GM10847 (cell line): ENCODE measurements around the gene NHP2.
A peak's percentile ranks its signal among the peaks of the same experiment; 100 is the strongest.

Source experiments
- POLR2A ChIP-seq: IDR thresholded peaks from 2 replicates; pipeline ENCODE4 v1.6.1; 2011; ENCODE audit not compliant: insufficient read length; ENCODE audit errors: extremely low read depth

NHP2 gene

DNA sequence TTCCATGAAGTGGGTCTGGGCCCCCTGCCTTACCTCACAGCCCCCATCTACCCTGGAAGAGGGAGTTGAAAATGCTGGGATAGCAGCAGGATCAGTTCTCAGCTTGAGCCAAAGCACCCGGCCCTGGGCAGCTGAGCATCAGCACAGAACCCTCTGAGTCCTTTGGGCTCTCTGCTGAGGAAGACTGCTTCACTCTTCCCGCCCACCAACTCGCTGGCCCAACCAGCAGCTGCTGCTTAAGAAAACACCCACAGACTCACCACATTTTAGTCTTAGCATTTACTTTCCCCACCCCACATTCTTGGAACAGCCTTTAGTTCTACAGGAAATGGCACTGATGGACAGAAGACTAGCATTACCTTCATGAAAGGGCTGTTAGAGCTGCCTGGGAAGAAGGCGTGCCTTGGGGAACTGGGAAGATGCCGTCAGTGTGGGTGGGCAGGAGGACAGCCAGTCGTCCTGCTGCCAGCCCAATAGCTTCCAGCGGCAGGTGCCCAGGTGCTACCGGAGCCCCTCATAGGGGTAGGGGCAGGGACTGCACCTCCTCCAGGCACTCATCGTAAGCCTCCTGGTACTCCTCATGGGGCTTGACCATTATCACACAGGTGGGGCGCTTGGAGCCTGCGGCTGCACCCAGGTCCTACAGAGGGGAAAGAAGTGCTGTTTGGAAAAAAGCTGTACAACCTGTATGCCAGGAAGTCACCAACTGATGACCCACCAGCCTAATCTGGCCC is 4.3 kb downstream of the NHP2 start:
- TF ChIP-seq POLR2A: no peak

- TF ChIP-seq POLR2A: no peak
Measured at GRCh38 chr5:178147406-178147805, 6.3 kb downstream of the NHP2 start.

- no peak for TF ChIP-seq POLR2A
Measured at GRCh38 chr5:178145965-178146820, 7.5 kb downstream of the NHP2 start.

GRCh38 chr5:178143901-178144300 is 9.8 kb downstream of the NHP2 start:
- no peak for TF ChIP-seq POLR2A

DNA sequence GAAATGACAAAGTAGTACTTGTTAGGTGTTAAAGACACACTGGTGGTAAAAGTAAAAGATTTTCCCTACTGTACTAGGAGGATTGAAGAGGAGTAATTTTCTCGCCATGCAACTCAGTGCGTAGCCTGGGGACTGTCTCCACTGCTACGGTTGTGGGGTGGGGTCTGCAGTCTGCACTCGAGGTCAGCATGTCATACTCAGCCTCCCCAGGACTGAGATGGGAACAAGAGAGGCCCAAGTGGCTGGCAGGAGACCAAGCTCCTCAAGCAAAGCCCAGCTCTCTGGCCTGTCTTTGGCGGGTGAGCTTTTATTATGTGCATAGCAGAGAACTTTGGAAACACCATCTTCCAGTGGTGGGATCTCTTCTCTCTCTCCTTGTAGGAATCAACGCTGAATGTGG is 10.4 kb downstream of the NHP2 start:
- TF ChIP-seq POLR2A: no peak

GRCh38 chr5:178142642-178143041 is 11.0 kb downstream of the NHP2 start:
- TF ChIP-seq POLR2A: no peak

DNA sequence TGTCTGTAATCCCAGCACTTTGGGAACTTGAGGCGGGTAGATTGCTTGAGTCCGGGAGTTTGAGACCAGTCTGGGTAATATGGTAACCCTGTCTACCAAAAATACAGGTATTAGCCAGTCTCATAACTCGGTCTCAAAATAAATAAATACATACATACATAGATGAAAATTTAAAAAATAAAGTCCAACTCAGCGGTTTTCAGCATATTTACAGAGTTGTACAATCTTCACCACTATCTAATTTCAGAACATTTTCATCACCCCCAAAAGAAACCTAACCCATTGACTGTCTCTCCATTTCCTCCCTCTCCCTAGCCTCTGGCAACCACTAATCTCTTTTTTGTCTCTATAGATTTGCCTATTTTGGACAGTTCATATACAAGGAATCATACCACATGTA is 12.1 kb downstream of the NHP2 start:
- TF ChIP-seq POLR2A: no peak

DNA sequence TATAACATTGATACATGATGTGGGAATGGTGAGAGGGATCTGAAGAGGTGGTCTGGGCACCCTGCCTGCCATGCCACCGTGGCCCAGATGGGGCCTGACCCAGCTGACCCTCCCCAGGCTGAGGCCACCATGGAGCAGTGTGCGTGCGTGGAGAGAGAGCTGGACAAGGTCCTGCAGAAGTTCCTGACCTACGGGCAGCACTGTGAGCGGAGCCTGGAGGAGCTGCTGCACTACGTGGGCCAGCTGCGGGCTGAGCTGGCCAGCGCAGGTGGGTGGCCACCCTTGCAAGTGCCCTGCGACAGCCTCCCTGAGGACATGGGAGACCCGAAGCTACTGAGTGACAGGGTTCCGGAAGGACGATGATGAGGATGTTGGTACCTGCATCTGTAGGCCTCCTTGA is 15.7 kb downstream of the NHP2 start:
- TF ChIP-seq POLR2A: no peak

GRCh38 chr5:178136990-178137389 is 16.7 kb downstream of the NHP2 start:
- no peak for TF ChIP-seq POLR2A

DNA sequence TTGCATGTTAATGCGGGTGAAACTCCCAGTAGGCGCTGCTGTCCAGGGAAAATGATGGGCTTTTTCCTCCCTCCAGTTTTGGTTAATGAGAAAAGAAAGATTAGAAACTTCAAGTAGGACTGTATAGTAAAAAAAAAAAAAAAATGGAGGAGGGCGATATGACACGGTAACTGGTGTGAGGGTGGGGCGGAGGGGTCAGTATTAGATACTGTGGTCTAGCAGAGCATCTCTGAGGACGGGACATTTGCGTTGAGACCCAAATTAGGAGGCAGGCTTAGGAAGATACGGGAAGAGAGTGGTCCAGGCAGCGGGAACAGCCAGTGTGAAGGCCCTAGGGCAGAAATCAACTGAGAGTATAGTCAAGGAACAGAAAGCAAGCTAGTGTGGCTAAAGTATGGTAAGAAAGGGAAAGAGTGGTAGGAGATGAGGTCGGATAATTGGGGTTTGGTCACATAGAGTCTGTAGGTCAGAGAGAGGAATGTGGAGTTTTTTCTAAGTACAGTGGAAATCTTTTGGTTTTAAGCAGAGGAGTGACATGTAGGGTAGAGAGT is 22.2 kb downstream of the NHP2 start:
- TF ChIP-seq POLR2A: no peak

DNA sequence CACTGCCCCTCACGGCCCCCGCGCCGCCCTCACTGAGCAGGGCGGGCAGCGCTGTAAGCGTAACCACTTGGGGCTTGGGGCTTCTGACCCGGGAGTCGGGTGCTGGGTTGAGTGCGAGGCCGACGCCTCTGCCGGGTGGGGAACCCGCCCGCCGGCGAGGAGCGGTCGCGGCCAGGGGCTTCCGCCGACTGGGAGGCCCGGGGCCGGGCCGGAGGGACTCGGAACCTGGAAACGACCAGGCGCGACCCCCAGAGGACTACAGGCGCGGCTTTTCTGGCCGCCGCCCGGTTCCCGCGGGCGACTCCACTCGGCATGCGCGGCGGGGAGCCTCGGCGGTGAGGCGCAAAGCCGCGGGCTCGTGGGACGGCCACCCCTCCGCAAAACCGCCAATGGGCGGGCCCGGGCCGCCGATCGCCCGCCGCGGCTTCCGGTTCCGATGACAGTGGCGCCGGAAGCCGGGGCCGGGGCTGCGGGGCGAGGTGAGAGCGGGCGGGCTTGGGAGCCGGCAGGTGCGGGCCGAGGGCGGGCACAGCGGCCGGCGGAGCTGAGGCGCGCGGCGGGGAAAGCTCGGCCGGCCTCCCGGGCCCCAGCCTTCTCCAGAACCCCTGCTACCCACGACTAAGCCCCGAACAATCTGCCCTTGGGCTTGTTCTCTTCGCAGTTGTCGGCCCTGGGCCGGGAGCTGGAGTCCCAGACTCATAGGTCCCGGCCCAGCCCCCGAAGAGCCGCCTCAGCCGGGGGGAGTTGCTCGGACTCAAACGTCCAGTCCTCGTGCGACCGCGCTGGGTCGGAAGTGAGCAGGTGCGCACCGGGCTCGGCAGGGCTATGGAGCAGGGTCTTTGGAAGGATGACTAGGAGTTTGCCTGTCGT is 22.9 kb downstream of the NHP2 start, which contains the start of gene RMND5B:
Gene RMND5B, plus strand, starts transcription at position 439 of the 870 bp plus-strand sequence. CDS start 7,106 bp downstream, outside the sequence.
- TF ChIP-seq POLR2A: peak; percentile 82

DNA sequence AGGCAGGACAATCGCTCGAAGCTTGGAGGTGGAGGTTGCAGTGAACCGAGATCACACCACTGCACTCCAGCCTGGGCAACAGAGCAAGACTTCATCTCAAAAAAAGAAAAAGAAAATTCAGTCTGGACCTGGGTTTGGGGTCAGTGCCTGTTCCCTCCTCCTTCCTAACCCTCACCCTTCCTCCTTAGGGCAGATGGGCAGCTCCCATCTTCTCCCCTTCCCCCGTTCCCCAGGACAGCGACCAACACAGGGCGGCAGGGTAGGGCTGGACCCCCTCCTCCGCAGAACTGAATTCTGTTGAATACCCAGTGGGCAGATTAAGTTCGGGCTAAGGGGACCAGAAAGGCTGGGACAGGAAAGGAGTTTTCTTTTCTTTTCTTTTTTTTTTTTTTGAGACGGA is 24.4 kb downstream of the NHP2 start:
- TF ChIP-seq POLR2A: no peak

DNA sequence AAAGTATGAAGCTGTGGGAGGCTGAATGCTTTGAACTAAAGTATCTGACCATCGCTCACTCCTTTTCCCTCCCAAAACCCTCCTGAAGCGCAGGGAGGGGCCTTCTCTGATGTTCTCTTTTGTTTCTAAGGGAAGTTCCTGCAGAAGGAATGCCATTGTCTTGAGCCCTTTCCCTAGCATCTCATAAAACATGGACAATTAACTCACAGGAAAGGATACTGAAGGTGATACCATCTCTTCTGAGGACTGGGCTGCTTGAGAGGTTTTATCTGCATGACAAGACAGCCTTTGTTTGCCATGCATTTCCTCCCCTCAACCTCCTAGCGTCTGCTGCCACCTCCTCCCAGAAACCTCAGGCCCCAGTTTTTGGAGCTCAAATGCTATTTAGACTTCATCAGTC is 27.1 kb downstream of the NHP2 start:
- TF ChIP-seq POLR2A: no peak

DNA sequence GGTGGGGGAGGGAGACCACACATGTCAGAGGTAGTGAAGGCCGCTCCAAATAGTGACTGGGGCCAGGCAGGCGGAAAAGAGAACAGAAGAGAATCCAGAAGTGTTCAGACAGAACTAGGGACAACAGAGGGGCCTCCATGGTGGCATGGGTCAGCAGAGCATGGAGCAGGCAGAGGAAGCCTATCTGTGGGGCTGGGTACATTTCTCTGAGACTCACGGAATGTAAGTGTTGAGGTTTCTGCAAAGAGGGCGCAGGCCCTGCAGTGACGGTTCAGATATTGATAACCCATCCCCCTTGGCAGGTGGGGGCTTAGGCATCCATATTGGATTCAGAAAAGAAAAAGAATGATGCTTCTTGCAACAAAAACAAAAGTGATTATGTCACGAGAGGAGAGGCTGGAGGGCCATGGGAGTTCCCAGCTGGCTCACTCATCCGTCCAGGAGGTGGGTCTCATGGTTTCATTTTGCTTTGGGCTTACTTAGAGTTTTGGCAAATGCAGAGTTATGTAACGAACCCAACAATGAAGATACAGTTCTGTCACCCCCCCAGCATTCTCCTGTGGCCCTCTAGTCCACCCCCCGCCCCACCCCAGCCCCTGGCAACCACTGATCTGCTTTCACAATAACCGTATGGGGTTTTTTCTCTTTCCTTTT is 28.3 kb downstream of the NHP2 start:
- TF ChIP-seq POLR2A: no peak

DNA sequence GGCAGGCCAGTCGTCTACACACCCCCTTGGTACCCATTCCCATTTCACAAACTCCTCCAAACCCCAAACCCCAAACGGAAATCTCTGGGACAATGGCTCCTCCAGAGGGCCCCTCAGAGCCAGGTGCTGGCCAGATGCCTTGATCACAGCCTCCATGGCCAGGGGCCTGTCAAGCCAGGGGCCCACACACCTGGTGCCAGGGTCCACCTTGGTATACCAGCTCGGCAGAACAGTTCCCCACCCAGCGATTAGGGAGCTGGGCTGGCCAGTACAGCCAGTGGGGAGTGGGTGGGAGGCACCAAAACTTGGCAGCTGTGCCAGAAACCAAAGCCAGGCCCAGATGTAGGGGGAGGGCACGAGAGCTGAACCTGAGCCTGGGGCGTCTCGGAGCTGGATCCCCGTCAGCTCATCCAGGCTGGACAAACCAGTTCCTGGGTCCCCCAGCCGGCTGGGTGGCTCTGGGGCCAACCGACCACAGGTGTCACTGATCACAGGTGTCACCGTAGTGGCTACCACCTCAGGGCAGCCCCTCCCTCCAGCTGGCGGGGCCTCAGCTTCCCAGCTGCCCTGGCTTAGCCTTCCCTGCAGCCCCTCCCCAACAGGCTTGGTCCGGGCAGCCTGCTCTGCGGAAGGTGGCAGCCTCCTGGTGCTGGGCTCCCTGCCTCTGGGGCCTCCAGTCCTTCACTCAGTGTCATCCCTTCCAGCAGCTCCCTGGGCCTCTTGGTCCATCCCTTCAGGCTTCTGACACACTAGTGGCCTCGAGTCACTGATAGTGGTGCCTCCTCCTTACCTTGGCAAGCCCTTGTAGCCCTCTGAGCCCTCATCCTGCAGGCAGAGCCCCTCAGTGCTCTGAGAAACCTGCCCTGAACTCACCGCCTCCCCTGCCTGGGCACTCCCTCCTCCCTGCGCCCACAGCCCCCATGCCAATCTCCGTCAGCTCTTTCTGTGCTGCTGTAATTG is 29.4 kb downstream of the NHP2 start:
- TF ChIP-seq POLR2A: no peak
